Measurements from ENCODE around the gene ZNF670.

GRCh38 chr1:247077876-247078257 is 744 bp downstream of the ZNF670 start:
- TF ChIP-seq POLR2A (IDR thresholded peaks at IDR 0.05; ENCODE audit: low read depth, low read length), result no peak
- no peak for TF ChIP-seq POLR2AphosphoS5 (IDR thresholded peaks at IDR 0.05; ENCODE audit: low read depth, low read length)
- TF ChIP-seq TAF1 (IDR thresholded peaks at IDR 0.05; ENCODE audit: borderline replicate concordance, low read depth, low read length), result no peak

Data from GM12892 (cell line).